Measurements from ENCODE around the gene TLE7.

DNA sequence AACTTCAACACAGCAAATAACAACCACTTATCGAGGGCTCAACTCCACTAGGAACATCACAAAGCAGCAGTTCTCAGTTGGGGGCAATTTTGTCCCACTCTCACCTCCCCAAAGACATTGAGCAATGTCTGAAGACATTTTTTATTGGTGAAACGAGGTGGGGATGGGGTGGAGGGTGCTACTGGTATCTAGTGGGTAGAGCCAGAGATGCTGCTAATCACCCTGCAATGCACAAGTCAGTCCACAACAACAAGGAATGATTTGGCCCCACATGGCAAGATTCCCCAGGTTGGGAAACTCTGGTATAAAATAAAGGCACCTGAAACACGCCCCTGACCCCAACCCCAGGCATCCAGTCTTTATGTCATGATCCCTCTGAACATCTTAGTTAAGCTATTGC is 33.3 kb downstream of the TLE7 start:
- TF ChIP-seq, protein P1, sequence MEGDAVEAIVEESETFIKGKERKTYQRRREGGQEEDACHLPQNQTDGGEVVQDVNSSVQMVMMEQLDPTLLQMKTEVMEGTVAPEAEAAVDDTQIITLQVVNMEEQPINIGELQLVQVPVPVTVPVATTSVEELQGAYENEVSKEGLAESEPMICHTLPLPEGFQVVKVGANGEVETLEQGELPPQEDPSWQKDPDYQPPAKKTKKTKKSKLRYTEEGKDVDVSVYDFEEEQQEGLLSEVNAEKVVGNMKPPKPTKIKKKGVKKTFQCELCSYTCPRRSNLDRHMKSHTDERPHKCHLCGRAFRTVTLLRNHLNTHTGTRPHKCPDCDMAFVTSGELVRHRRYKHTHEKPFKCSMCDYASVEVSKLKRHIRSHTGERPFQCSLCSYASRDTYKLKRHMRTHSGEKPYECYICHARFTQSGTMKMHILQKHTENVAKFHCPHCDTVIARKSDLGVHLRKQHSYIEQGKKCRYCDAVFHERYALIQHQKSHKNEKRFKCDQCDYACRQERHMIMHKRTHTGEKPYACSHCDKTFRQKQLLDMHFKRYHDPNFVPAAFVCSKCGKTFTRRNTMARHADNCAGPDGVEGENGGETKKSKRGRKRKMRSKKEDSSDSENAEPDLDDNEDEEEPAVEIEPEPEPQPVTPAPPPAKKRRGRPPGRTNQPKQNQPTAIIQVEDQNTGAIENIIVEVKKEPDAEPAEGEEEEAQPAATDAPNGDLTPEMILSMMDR (IDR thresholded peaks at IDR 0.05) = no peak
- TF ChIP-seq, protein P2, sequence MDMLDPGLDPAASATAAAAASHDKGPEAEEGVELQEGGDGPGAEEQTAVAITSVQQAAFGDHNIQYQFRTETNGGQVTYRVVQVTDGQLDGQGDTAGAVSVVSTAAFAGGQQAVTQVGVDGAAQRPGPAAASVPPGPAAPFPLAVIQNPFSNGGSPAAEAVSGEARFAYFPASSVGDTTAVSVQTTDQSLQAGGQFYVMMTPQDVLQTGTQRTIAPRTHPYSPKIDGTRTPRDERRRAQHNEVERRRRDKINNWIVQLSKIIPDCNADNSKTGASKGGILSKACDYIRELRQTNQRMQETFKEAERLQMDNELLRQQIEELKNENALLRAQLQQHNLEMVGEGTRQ (IDR thresholded peaks at IDR 0.05) = no peak
- TF ChIP-seq EHMT2 (IDR thresholded peaks at IDR 0.05; ENCODE audit: low read depth) (no peak), NR3C1 (IDR thresholded peaks at IDR 0.05) (no peak), RNF2 (IDR thresholded peaks at IDR 0.05; ENCODE audit: borderline replicate concordance, low read depth) (no peak), EP300 (IDR thresholded peaks at IDR 0.05) (no peak), KDM5A (IDR thresholded peaks at IDR 0.05) (no peak), POLR2A (IDR thresholded peaks at IDR 0.05; ENCODE audit: low read length) (no peak), CBX2 (IDR thresholded peaks at IDR 0.05; ENCODE audit: borderline replicate concordance, low read depth) (no peak), KDM1A (IDR thresholded peaks at IDR 0.05; ENCODE audit: low read depth) (no peak), RARB (CRISPR knock-in tag; IDR thresholded peaks at IDR 0.05) (no peak), SREBF2 (IDR thresholded peaks at IDR 0.05) (no peak)

All from A549 (cell line).